GM23248 (cell line): ENCODE data around the gene ANKRD22.

Experiments used
- EZH2 ChIP-seq: fragments of 200-600 bp; sonication (generic); IDR thresholded peaks from 2 replicates; pipeline ENCODE4 v1.6.1; 2018; ENCODE audit warnings: antibody characterized with exemption, mild to moderate bottlenecking; ENCODE audit not compliant: insufficient read depth, poor library complexity, severe bottlenecking
- EZH2phosphoT487 ChIP-seq: fragments of 200-600 bp; sonication (generic); IDR thresholded peaks from 2 replicates; pipeline ENCODE4 v1.6.1; 2018; ENCODE audit warnings: antibody characterized with exemption, moderate library complexity, mild to moderate bottlenecking, low read depth; ENCODE audit not compliant: insufficient read depth

DNA sequence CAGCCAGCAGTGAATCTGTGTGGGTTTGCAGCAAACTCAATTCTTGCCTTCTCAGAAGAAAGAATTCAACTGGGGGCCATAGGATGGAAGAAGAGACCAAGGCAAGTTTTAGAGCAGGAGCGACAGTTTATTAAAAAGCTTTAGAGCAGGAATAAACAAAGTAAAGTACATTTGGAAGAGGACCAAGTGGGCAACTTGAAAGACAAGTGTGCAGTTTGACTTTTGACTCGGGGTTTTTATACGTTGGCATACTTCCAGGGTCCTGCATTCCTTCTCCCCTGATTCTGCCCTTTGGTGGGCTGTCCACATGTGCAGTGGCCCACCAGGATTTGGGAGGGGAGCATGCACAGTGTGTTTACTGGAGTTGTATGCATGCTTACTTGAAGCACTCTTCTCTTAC is 3.0 kb upstream of the ANKRD22 start:
- TF ChIP-seq EZH2: no peak
- TF ChIP-seq EZH2phosphoT487: no peak
